Femur (tissue), 1 donor: ENCODE measurements around the gene NRXN3.

Experiments used
- DNase-seq: peaks from one replicate; pipeline ENCODE4 v3.0.0-alpha.2; 2017

The NRXN3 gene

GRCh38 chr14:78849952-78850351 is 679.8 kb downstream of the NRXN3 start:
- DNase-seq: no peak

- DNase-seq: no peak
Observed at GRCh38 chr14:78851189-78851588, 681.0 kb downstream of the NRXN3 start.

DNA sequence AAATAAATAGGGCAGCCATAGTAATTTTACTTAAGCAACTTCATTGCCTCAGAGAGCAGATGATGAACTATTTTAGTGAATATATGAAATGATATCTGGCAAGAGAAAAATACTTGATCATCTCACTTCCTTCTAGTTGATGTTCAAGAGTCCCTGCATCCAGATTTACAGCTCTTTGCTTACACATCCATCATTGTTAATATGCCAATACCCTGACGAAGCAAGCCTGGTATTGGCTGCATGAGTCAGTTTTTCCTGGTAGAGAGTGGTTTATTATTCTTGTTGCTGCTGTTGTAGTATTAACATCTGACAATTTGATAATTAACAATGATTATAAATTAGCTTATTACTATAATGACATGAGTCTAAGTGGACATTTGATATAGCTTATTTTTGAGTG is 681.9 kb downstream of the NRXN3 start:
- no peak for DNase-seq

GRCh38 chr14:78857974-78858373 is 687.8 kb downstream of the NRXN3 start:
- no peak for DNase-seq

DNA sequence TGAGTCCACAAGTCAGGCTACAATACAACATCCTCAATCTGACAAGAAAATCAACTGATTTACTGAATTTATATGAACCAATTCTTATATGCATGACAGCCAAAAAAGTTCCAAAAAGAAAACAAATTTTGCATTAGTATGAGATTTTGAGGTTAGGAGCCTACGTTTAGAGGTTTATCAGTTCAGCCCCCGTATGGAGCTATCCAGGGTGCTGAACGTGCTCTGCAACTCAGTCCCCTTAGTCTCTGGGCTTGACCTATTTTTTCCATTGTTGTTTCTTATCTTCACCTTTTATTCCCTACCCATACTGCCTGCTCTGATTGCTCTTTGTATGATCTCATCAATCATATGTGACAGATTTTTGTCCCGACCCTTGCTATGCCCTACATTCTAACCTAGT is 693.0 kb downstream of the NRXN3 start:
- peak; percentile 16 for DNase-seq

GRCh38 chr14:78872837-78873236 is 702.7 kb downstream of the NRXN3 start:
- DNase-seq: no peak

DNA sequence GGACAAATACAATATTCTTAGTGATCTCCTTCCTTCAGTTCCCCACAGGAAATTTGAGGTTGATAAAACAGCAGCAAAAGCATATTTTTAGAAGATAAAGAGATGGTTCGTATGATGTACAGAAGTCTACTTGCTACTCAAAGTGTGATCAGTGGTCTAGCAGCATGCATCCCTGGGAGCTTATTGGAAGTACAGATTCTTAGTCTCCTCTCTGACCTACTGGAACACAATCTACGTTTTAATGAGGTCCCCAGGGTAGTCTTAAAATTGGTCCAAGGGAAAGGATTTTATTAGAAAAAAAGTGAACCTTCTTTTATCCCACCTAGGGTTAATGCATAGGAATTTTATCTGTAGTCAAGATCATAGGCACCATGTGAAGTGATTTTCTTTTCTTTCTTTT is 703.4 kb downstream of the NRXN3 start:
- no peak for DNase-seq

DNA sequence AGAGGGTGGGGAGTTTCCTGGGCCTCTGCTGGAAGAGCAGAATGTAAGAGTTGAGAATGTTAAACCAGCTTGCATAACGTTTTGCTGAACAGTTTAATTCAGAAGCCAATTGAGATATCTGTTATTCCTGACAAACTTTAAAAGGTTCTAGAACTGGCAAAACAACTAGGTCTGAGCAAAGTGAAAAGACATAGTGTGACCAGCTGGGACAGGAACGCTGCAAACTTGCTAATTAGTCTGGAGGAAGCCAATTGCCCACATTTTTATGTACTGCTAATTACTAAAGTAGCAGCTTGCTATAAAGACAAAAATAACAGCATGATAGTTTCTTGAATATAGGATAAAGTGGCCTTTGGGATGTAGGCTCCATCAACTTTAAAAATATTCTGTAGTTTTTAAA is 704.9 kb downstream of the NRXN3 start:
- DNase-seq: no peak

GRCh38 chr14:78885884-78886283 is 715.7 kb downstream of the NRXN3 start:
- DNase-seq: no peak

DNA sequence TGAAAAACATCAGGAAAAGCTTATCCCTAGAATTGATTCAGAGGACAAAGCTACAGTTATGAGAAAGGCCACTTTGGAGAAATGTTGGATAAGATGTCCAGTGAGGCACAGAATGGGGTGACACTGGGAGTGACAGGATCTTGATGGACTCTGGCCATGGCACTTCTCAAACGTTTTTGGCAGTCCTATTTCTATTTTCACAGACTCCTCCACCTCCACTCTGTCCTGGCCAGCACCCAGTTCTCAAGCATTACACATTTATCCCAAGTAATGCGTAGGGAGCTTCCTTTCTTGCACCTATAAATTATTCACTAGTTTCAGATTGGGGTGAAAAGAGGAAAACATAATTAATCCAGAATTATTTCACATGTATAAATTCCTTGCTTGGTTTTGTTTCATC is 727.3 kb downstream of the NRXN3 start:
- DNase-seq: no peak

DNA sequence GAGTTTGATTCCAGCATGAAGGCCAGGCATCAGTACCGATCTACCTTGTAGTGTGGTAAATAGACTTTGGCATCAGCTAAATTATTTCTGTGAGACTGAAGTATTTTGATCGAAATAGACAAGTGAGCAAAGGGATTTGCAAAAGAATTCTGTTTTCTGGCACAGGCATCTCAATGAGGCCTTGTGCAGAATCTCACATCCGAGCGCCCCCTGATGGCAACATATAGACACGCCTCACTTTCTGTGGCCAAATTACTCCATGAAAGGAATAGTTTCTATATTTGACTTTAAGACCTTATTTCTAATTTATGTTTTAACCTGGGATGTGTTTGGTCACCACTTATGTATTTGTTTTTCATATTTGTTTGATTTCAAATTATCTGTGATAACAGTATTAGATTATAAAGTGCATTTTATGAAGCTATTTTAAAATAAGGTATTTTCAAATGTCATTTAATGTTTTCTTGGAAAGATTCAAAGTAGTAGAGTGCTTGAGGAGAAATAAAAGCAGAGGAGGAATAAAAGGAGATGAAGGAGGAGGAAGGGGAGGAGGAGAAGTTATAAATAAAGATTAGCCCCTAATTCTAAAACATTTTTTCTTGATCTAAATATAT is 731.9 kb downstream of the NRXN3 start:
- DNase-seq: no peak

DNA sequence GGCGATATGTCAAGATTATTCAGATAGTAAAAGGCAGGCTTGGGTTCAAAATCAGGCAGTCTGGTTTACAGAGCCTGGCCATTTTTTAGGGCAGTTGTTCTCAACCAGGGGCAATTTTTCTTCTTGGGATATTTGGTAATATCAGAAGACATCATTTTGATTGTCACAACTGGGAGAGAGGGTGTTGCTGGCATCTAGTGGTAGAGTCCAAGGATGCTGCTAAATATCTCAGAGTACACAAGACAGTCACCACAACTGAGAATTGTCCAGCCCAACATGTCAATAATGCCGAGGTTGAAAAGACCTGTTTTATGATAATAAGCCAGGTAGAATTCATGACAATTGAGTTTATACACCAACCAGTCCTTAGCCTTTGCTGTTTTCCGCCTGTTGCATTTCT is 733.9 kb downstream of the NRXN3 start:
- no peak for DNase-seq

DNA sequence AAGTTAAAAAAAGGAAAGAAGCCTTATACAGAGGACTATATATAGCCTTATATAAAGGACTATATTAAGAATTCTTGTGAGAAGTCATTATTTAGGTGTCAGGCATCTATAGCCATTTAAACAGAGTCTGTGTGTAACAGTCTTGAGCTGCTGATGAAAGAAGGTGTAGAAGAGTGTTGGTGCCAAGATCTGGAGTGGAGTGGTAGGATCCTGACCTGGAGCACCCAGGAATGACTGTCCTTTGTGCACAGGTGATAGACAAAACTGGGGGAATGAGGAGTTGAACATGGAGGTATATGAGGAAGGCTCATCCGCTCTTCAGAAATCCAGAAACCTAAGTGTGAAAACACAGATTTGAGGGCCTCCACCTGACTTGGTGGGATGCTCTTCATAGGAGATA is 747.3 kb downstream of the NRXN3 start:
- no peak for DNase-seq

- DNase-seq: no peak
Observed at GRCh38 chr14:78921856-78922255, 751.7 kb downstream of the NRXN3 start.

- DNase-seq: no peak
Observed at GRCh38 chr14:78927261-78927660, 757.1 kb downstream of the NRXN3 start.

- no peak for DNase-seq
Observed at GRCh38 chr14:78933166-78933565, 763.0 kb downstream of the NRXN3 start.

GRCh38 chr14:78933948-78934524 is 763.9 kb downstream of the NRXN3 start:
- no peak for DNase-seq

- DNase-seq: no peak
Observed at GRCh38 chr14:78946949-78947348, 776.8 kb downstream of the NRXN3 start.

DNA sequence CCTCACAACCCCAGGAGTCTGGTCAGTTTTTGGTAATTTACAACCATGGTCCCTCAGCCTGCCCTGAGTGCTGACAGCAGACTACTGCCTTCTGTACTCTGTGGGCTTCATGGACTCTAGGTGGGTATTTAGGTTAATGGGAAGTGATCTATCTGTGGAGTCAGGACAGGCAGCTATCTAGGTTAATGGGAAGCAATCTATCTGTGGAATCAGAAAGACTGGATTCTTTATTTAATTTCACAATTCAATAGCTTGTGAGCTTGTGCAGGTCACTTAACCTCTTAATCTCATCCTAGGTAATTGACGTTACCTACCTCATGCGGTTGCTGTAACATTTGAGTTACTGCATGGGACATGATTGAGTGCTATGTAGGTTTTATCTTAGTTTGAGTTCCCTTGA is 777.5 kb downstream of the NRXN3 start:
- no peak for DNase-seq

DNA sequence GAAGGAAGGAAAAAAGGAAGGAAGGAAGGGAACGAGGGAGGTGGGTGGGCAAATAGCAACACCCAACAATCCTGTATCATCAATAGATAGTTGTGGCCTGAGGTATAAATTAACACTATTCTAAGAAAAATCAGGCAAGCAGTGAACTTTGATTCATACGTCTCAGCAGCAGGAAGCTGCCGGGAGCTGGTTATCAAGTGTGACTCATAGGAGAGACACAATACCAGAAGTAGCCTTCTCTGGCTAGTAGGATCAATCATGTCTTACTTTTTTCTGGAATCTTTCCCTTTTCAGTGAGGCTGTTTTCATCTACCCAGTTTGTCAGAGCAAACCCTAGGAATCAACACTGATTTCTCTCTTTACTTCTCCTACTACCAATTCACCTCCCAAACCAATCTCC is 780.5 kb downstream of the NRXN3 start:
- DNase-seq: no peak

GRCh38 chr14:78951602-78952001 is 781.4 kb downstream of the NRXN3 start:
- no peak for DNase-seq

- peak; percentile 74 for DNase-seq
Observed at GRCh38 chr14:78959674-78960264, 789.6 kb downstream of the NRXN3 start.

DNA sequence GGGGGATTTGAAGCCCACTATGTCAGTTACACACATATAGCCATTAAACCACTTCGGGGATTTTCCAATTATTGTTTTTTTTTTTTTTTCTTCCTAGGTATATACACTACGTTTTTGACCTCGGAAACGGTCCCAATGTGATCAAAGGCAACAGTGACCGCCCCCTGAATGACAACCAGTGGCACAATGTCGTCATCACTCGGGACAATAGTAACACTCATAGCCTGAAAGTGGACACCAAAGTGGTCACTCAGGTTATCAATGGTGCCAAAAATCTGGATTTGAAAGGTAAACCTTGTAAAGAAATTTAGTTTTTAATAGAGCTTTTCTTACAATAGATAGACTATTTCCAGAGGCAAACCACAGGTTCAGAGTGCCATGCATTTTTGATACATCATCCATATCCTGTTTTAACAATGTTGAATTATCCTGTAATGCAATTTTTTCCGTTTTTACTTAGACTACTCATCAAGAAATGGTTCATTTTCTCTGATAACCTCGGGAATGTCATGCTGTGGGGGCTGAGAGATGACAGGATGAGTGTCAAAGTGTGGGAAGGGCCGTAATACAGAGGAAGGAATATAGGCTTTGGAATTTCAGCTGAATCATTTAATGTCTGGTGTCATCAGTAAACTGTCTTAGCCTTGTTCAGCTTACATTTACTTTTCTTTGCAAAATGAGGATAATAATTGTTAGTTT is 797.1 kb downstream of the NRXN3 start:
- DNase-seq: no peak

DNA sequence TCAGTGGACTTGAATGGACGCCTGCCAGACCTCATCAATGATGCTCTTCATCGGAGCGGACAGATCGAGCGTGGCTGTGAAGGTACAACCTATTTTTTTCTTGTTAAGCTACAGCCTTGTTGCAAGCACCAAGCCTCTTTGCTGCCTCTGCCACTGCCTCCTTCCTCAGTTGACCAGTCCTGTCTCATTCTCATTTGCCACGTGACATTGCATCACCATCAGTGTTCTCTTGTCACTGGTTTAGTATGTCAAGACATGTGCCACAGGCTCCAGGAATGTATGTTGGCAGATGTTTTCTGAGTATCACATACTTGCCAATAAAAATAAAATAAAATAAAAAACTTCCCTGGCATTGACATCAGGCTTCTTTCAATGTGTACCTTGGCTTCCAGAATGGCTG is 798.1 kb downstream of the NRXN3 start:
- no peak for DNase-seq
